HCT116 (cell line): Measurements from ENCODE around the gene MBD6.

Experiments used
- CTCF ChIP-seq, 3 experiments: fragments of 200-600 bp in 1 of 3; sonication (generic) in 1 of 3; IDR thresholded peaks in 2 of 3; conservative IDR thresholded peaks in 1 of 3; 2 replicates each; pipeline ENCODE4 v1.5.1; 2012 to 2017; ENCODE audit warnings: low read depth in 2 of 3, low read length in 2 of 3, antibody characterized with exemption in 1 of 3, borderline replicate concordance in 1 of 3, control low read depth in 1 of 3, mild to moderate bottlenecking in 1 of 3, mixed read lengths in 1 of 3, mixed run types in 1 of 3, moderate library complexity in 1 of 3; ENCODE audit not compliant: insufficient read depth in 1 of 3
- JUND ChIP-seq: IDR thresholded peaks from 2 replicates; pipeline ENCODE4 v1.6.1; 2012

- TF ChIP-seq CTCF (IDR thresholded peaks at IDR 0.05 in 2 of 3, conservative IDR thresholded peaks at IDR 0.05 in 1 of 3; ENCODE audit: borderline replicate concordance in 1 of 3, insufficient read depth in 1 of 3, low read depth in 2 of 3, low read length in 2 of 3) (no peak), JUND (no peak)
Measured at GRCh38 chr12:57549203-57549908, 26.7 kb downstream of the MBD6 start.
